B cell (primary cell): ENCODE measurements around the gene RPS4Y1. TPM values are rescaled to one million over a fixed set of nuclear protein-coding genes. Genes with fewer than 3 reads are reported as not detected.

Experiments used
- ATAC-seq: fragments of 200-7000 bp; cut with Tn5 transposase; one replicate; pipeline ENCODE4 v1.10.0; 2021; ENCODE audit warnings: low read depth, mild to moderate bottlenecking, moderate number of reproducible peaks, moderate library complexity
- CTCF ChIA-PET: fragments of 350-600 bp; sonication (Branson Sonifier 250); formaldehyde crosslinking; loops from one replicate; lab custom pipeline; 2021; ENCODE audit warnings: antibody characterized with exemption, inconsistent platforms; lab: Charles Lee
- POLR2A ChIA-PET: fragments of 350-600 bp; sonication (Branson Sonifier 250); formaldehyde crosslinking; loops from one replicate; lab custom pipeline; 2021; ENCODE audit warnings: antibody characterized with exemption; lab: Charles Lee
- DNase-seq: peaks from one replicate; pipeline ENCODE4 v3.0.0; 2013
- H2AFZ ChIP-seq: 2 replicates; pipeline ENCODE4 v1.6.1; 2012; ENCODE audit warnings: mild to moderate bottlenecking, low read depth, low read length; ENCODE audit not compliant: insufficient read depth, poor library complexity, severe bottlenecking
- H3K27ac ChIP-seq, 2 donors: 1 replicate in 1 of 2; 2 replicates in 1 of 2; pipeline ENCODE4 v1.5.1; 2012 to 2013; ENCODE audit warnings: low read length in 2 of 2, mild to moderate bottlenecking in 2 of 2, moderate library complexity in 1 of 2
- H3K27me3 ChIP-seq, 4 experiments: fragments of 200-600 bp in 1 of 4; sonication (generic) in 1 of 4; replicated peaks in 1 of 4; 1 replicate in 2 of 4; 2 replicates in 2 of 4; pipeline versions ENCODE4 v1.6.1 to v1.7.0; 2013 to 2016; ENCODE audit warnings: low read length in 3 of 4, mild to moderate bottlenecking in 2 of 4, mixed read lengths in 1 of 4, moderate library complexity in 1 of 4; ENCODE audit not compliant: insufficient read depth in 4 of 4, control insufficient read depth in 3 of 4; ENCODE audit errors: control extremely low read depth in 1 of 4
- H3K36me3 ChIP-seq, 2 experiments: replicated peaks in 1 of 2; 1 replicate in 1 of 2; 2 replicates in 1 of 2; pipeline versions ENCODE4 v1.6.1 to v1.7.1; 2013; ENCODE audit warnings: low read length in 1 of 2; ENCODE audit not compliant: insufficient read depth in 2 of 2, control insufficient read depth in 1 of 2; ENCODE audit errors: control extremely low read depth in 1 of 2, extremely low read depth in 1 of 2
- H3K4me1 ChIP-seq, 2 donors: fragments of 200-600 bp in 1 of 2; sonication (generic) in 1 of 2; 1 replicate in 1 of 2; 2 replicates in 1 of 2; pipeline versions ENCODE4 v1.5.1 to v1.6.1; 2013 to 2017; ENCODE audit warnings: low read length in 2 of 2; ENCODE audit not compliant: control insufficient read depth in 2 of 2, insufficient read depth in 2 of 2
- H3K4me2 ChIP-seq: replicated peaks from 2 replicates; pipeline ENCODE3; 2012; ENCODE audit warnings: mild to moderate bottlenecking, low read depth, low read length; ENCODE audit not compliant: poor library complexity, severe bottlenecking
- H3K4me3 ChIP-seq, 5 experiments: fragments of 200-600 bp in 1 of 5; sonication (generic) in 1 of 5; 1 replicate in 3 of 5; 2 replicates in 2 of 5; pipeline versions ENCODE4 v1.5.1 to v1.7.0; 2011 to 2016; ENCODE audit warnings: low read length in 4 of 5, mild to moderate bottlenecking in 4 of 5, low read depth in 2 of 5, control low read depth in 1 of 5, moderate library complexity in 1 of 5; ENCODE audit not compliant: insufficient read depth in 1 of 5; ENCODE audit errors: control extremely low read depth in 1 of 5, extremely low read depth in 1 of 5
- H3K79me2 ChIP-seq: fragments of 200-600 bp; sonication (generic); one replicate; pipeline ENCODE4 v1.6.0; 2016; ENCODE audit warnings: low read length; ENCODE audit not compliant: control insufficient read depth, insufficient read depth
- H3K9ac ChIP-seq: fragments of 200-600 bp; sonication (generic); 2 replicates; pipeline ENCODE4 v1.6.1; 2017; ENCODE audit warnings: mild to moderate bottlenecking, low read length, moderate library complexity
- H3K9me3 ChIP-seq, 3 donors: one replicate each; pipeline versions ENCODE4 v1.6.1 to v1.7.1; 2013; ENCODE audit warnings: low read length in 2 of 3; ENCODE audit not compliant: control insufficient read depth in 2 of 3, insufficient read depth in 1 of 3; ENCODE audit errors: control extremely low read depth in 1 of 3
- H4K20me1 ChIP-seq: 2 replicates; pipeline ENCODE4 v1.6.0; 2012; ENCODE audit warnings: mild to moderate bottlenecking, low read length; ENCODE audit not compliant: insufficient read depth, control insufficient read depth, poor library complexity, severe bottlenecking
- H3K27ac Mint-ChIP-seq: one replicate; pipeline ENCODE4 v1.8.0; 2021; ENCODE audit warnings: mixed read lengths
- H3K27me3 Mint-ChIP-seq: one replicate; pipeline ENCODE4 v1.8.0; 2021; ENCODE audit warnings: mixed read lengths
- H3K4me1 Mint-ChIP-seq: one replicate; pipeline ENCODE4 v1.8.0; 2021; ENCODE audit warnings: mixed read lengths
- H3K4me3 Mint-ChIP-seq: one replicate; pipeline ENCODE4 v1.8.0; 2021; ENCODE audit warnings: mixed read lengths
- H3K9me3 Mint-ChIP-seq: one replicate; pipeline ENCODE4 v1.8.0; 2022; ENCODE audit warnings: mixed read lengths; ENCODE audit not compliant: insufficient read depth
- EZH2 ChIP-seq: IDR thresholded peaks from 2 replicates; pipeline ENCODE4 v1.6.1; 2012; ENCODE audit warnings: borderline replicate concordance, low read depth, mild to moderate bottlenecking, moderate library complexity, low read length; ENCODE audit not compliant: insufficient read depth, poor library complexity, severe bottlenecking
- WGBS: methylation state at CpG from one replicate; pipeline ENCODE4 v1.1.5; 2013; ENCODE audit warnings: missing lambda C conversion rate; ENCODE audit not compliant: insufficient coverage; 5-methylcytosine and 5-hydroxymethylcytosine counted together
- intact Hi-C: fragments of 100-400 bp; cut with micrococcal nuclease; formaldehyde crosslinking; loops from one replicate; pipeline ENCODE4 v1.10.0; 2022
- polyA plus RNA-seq: library from polyadenylated mRNA; depleted of rRNA; stranded (reverse); fragments of >200 nt; gene quantifications from 2 replicates; pipeline ENCODE4 v1.2.3, GENCODE V29; 2012
- total RNA-seq, 2 donors: library from RNA; stranded (reverse); fragments of 120-200 nt in 1 of 2; gene quantifications; 1 replicate in 1 of 2; 2 replicates in 1 of 2; pipeline versions ENCODE4 v1.2.3 to v1.2.4, GENCODE V29; 2013 to 2022
- TF ChIP-seq, protein P1 (sequence below): fragments of 200-600 bp; IDR thresholded peaks from one replicate; pipeline ENCODE4 v1.8.0; 2022; ENCODE audit warnings: antibody characterized with exemption, mild to moderate bottlenecking

The RPS4Y1 gene
- total and polyA plus RNA-seq, 2 donors (not counting 1 experiment from before 2014, with no cell fraction given), result 304 TPM; not detected in 1

DNA sequence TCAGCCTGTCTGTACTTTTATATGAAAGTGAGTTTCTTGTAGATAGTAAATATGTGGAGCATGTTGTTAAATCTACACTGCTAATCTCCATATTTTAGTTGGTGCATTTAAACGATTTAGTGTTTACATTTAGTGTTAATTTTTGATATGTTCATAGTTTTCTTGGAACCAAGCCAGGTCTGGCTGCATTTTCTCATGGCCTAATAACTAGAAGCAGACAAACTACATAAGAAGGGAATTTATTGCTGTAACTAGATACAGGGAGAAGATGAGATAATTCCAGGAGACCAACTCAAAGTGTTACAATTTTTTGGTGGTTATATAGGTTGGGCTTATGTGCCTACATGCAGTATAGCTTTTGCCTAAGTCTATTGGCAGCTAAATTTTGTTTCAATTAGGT lies 32.8 kb downstream of the RPS4Y1 start:
- no peak for ATAC-seq
- Mint-ChIP-seq H3K4me3 (no peak overlapping the region), H3K9me3 (peaks cover 4% of the 10 kb centered on the region), H3K27me3 (no peaks in the 10 kb centered on the region), H3K27ac (no peak overlapping the region), H3K4me1 (no peaks in the 10 kb centered on the region)
- Histone ChIP-seq H3K27ac (no peak overlapping the region), H3K4me1 (no peaks in the 10 kb centered on the region), H4K20me1 (no peaks in the 10 kb centered on the region), H3K4me2 (no peak overlapping the region), H3K9ac (no peak overlapping the region), H3K79me2 (no peaks in the 10 kb centered on the region), H3K9me3 (peaks cover 0 to 13% (median 3%) of the 10 kb centered on the region in 3 donors), H2AFZ (no peak overlapping the region), H3K4me3 (no peak overlapping the region), H3K36me3 (no peaks in the 10 kb centered on the region), H3K27me3 (no peaks in the 10 kb centered on the region)
- TF ChIP-seq, protein P1, sequence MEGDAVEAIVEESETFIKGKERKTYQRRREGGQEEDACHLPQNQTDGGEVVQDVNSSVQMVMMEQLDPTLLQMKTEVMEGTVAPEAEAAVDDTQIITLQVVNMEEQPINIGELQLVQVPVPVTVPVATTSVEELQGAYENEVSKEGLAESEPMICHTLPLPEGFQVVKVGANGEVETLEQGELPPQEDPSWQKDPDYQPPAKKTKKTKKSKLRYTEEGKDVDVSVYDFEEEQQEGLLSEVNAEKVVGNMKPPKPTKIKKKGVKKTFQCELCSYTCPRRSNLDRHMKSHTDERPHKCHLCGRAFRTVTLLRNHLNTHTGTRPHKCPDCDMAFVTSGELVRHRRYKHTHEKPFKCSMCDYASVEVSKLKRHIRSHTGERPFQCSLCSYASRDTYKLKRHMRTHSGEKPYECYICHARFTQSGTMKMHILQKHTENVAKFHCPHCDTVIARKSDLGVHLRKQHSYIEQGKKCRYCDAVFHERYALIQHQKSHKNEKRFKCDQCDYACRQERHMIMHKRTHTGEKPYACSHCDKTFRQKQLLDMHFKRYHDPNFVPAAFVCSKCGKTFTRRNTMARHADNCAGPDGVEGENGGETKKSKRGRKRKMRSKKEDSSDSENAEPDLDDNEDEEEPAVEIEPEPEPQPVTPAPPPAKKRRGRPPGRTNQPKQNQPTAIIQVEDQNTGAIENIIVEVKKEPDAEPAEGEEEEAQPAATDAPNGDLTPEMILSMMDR, result no peak
- no peak for TF ChIP-seq EZH2
- intact Hi-C loops, result no loop called here
- WGBS, result no CpG with 5 or more reads among the region's 1 CpG
- CTCF ChIA-PET, result no interaction called here
- POLR2A ChIA-PET, result no interaction called here
- no peak for DNase-seq

DNA sequence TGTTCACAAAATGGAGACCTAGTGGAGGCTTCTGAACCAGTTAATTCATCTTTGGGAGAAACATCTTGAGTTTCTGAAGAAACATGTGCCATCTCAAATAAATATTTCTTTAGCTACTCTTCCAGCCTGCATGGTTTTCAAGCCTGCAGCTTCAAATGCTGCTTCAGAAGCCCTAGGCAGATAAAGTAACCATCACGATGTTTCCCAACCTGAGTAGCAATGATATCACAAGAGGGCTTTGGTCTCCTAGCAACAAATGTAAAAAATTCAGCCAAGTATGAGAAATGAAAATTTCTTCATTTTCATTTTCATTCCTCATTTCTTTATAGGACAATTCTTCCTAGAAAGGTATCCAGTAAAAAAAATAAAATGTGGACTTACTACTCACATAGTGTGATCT lies 42.2 kb downstream of the RPS4Y1 start:
- no peak overlapping the region for H2AFZ ChIP-seq
- CTCF ChIA-PET, result no interaction called here
- H3K4me2 ChIP-seq, result no peak overlapping the region
- Mint-ChIP-seq H3K4me1 (peaks cover 5% of the 10 kb centered on the region), H3K27ac (no peak overlapping the region), H3K9me3 (peaks cover 2% of the 10 kb centered on the region), H3K4me3 (no peak overlapping the region), H3K27me3 (no peaks in the 10 kb centered on the region)
- no peaks in the 10 kb centered on the region for H4K20me1 ChIP-seq
- ATAC-seq, result no peak
- POLR2A ChIA-PET, result no interaction called here
- no peak overlapping the region for H3K27ac ChIP-seq
- no peaks in the 10 kb centered on the region for H3K79me2 ChIP-seq
- H3K36me3 ChIP-seq, result no peaks in the 10 kb centered on the region
- WGBS, result no CpG with 5 or more reads among the region's 1 CpG
- no peaks in the 10 kb centered on the region for H3K4me1 ChIP-seq
- no peaks in the 10 kb centered on the region for H3K27me3 ChIP-seq
- no peak overlapping the region for H3K4me3 ChIP-seq
- H3K9ac ChIP-seq, result no peak overlapping the region
- no peak for DNase-seq
- H3K9me3 ChIP-seq, result no peaks in the 10 kb centered on the region
- intact Hi-C loops, result no loop called here
- TF ChIP-seq, protein P1, result no peak
- TF ChIP-seq EZH2, result no peak
